ENCODE measurements around the gene RBFOX2.

- TF ChIP-seq CTCF (IDR thresholded peaks at IDR 0.05) (no peak), EZH2 (IDR thresholded peaks at IDR 0.05; ENCODE audit: borderline replicate concordance, insufficient read depth, low read depth, low read length, poor library complexity, severe bottlenecking) (no peak)
Measured at GRCh38 chr22:35966314-35967045, 62.1 kb downstream of the RBFOX2 start.

Measured in B cell (primary cell).